Sigmoid colon (tissue), 4 donors: ENCODE results near the gene TAGLN2.

ENCODE experiments used
- CTCF ChIP-seq, 4 experiments: fragments of 450-650 bp in 3 of 4; fragments of 200-600 bp in 1 of 4; IDR thresholded peaks; one replicate each; pipeline ENCODE4 v1.5.1; 2016 to 2019; ENCODE audit warnings: antibody characterized with exemption in 4 of 4, mild to moderate bottlenecking in 3 of 4, moderate library complexity in 2 of 4
- EP300 ChIP-seq, 4 donors: sonication (generic); formaldehyde crosslinking; IDR thresholded peaks; one replicate each; pipeline ENCODE4 v1.6.1; 2017; ENCODE audit warnings: antibody characterized with exemption in 4 of 4
- POLR2A ChIP-seq, 2 donors: fragments of 450-650 bp; IDR thresholded peaks; one replicate each; pipeline ENCODE4 v1.6.1; 2016; ENCODE audit warnings: antibody characterized with exemption in 2 of 2, mild to moderate bottlenecking in 2 of 2, moderate library complexity in 2 of 2
- POLR2AphosphoS5 ChIP-seq, 4 donors: sonication (generic); formaldehyde crosslinking; IDR thresholded peaks; one replicate each; pipeline ENCODE4 v1.6.1; 2017; ENCODE audit warnings: antibody characterized with exemption in 4 of 4

- TF ChIP-seq POLR2A (IDR thresholded peaks at IDR 0.05) (no peak), CTCF (IDR thresholded peaks at IDR 0.05) (no peak), EP300 (IDR thresholded peaks at IDR 0.05) (no peak), POLR2AphosphoS5 (IDR thresholded peaks at IDR 0.05) (no peak)
These were observed 2.6 kb upstream of the TAGLN2 start for GRCh38 chr1:159927849-159928431.
